GM12878 (cell line): ENCODE measurements around the gene GZMM. TPM values are rescaled to one million over a fixed set of nuclear protein-coding genes. Genes with fewer than 3 reads are reported as not detected.
A peak's percentile ranks its signal among the peaks of the same experiment; 100 is the strongest.

Source experiments
- ATAC-seq: fragments of 200-7000 bp; cut with Tn5 transposase; 3 replicates; pipeline ENCODE4 v1.9.1; 2020; ENCODE audit warnings: mild to moderate bottlenecking, moderate library complexity
- BruUV-seq: library from RNA; stranded (reverse); fragments of 400-500 nt; replicated peaks from 2 replicates; lab custom pipeline; 2021; lab: Mats Ljungman, UMichigan
- CTCF ChIA-PET: fragments of 300-600 bp; sonication (Branson Sonifier 250); formaldehyde crosslinking; extraction: SDS; loops from one replicate; lab custom pipeline; 2021; ENCODE audit warnings: inconsistent platforms; lab: Yijun Ruan, JAX
- POLR2A ChIA-PET: fragments of 350-600 bp; formaldehyde crosslinking; extraction: SDS; loops from one replicate; lab custom pipeline; 2021; ENCODE audit warnings: inconsistent platforms; lab: Charles Lee
- RAD21 ChIA-PET: fragments of 300-600 bp; sonication (Branson Sonifier 250); formaldehyde crosslinking; loops from one replicate; lab custom pipeline; 2023; ENCODE audit warnings: antibody characterized with exemption; ENCODE audit not compliant: unreplicated experiment; lab: Charles Lee
- SMC1A ChIA-PET: fragments of 300-600 bp; sonication (Branson Sonifier 250); formaldehyde crosslinking; loops from one replicate; lab custom pipeline; 2023; ENCODE audit not compliant: unreplicated experiment, uncharacterized antibody; lab: Charles Lee
- DNase-seq: peaks from one replicate; pipeline ENCODE4 v3.0.0-alpha.2; 2011; ENCODE audit warnings: low read depth, low spot score
- FAIRE-seq: peaks from 3 replicates; lab custom pipeline; 2011; peaks lifted over from hg19 to GRCh38; lab: Jason Lieb, UNC
- H2AFZ ChIP-seq: 2 replicates; pipeline ENCODE4 v1.6.0; 2011; ENCODE audit warnings: low read depth, low read length, control low read depth; ENCODE audit not compliant: control insufficient read depth
- H3K27ac ChIP-seq: 2 replicates; pipeline ENCODE4 v1.5.1; 2011; ENCODE audit warnings: control low read depth; ENCODE audit not compliant: control insufficient read depth, insufficient read depth
- H3K27me3 ChIP-seq, 2 experiments: replicated peaks in 1 of 2; 2 replicates each; pipeline versions ENCODE4 v1.6.0 to v1.6.1; 2011; ENCODE audit warnings: low read length in 1 of 2; ENCODE audit not compliant: control insufficient read depth in 2 of 2, insufficient read depth in 2 of 2
- H3K36me3 ChIP-seq, 2 experiments: 2 replicates each; pipeline ENCODE4 v1.5.1; 2011; ENCODE audit warnings: low read length in 1 of 2; ENCODE audit not compliant: control insufficient read depth in 2 of 2, insufficient read depth in 2 of 2
- H3K4me1 ChIP-seq: 2 replicates; pipeline ENCODE4 v1.6.1; 2011; ENCODE audit warnings: mild to moderate bottlenecking, low read length, moderate library complexity, mixed read lengths; ENCODE audit not compliant: control insufficient read depth, insufficient read depth
- H3K4me2 ChIP-seq: 2 replicates; pipeline ENCODE4 v1.6.0; 2011; ENCODE audit warnings: control low read depth; ENCODE audit not compliant: control insufficient read depth, insufficient read depth
- H3K4me3 ChIP-seq: fragments of 200-600 bp; sonication (generic); 2 replicates; pipeline ENCODE4 v1.5.1; 2016
- H3K79me2 ChIP-seq: 2 replicates; pipeline ENCODE4 v1.6.0; 2011; ENCODE audit warnings: low read length; ENCODE audit not compliant: control insufficient read depth, insufficient read depth
- H3K9ac ChIP-seq: 2 replicates; pipeline ENCODE4 v1.8.0; 2011; ENCODE audit warnings: low read length, control low read depth, mixed read lengths; ENCODE audit not compliant: control insufficient read depth, insufficient read depth
- H3K9me3 ChIP-seq: replicated peaks from 3 replicates; pipeline ENCODE4 v1.5.1; 2011; ENCODE audit warnings: mild to moderate bottlenecking, low read length; ENCODE audit not compliant: control insufficient read depth, insufficient read depth
- H4K20me1 ChIP-seq: 2 replicates; pipeline ENCODE4 v1.6.0; 2011; ENCODE audit not compliant: control insufficient read depth, insufficient read depth
- HDGF ChIP-seq: fragments of 450-650 bp; IDR thresholded peaks from 2 replicates; pipeline ENCODE4 v1.6.1; 2016; ENCODE audit warnings: antibody characterized with exemption
- KAT2A ChIP-seq: conservative IDR thresholded peaks from 2 replicates; pipeline ENCODE4 v1.6.1; 2011; ENCODE audit warnings: low read depth, low read length; ENCODE audit not compliant: control insufficient read depth
- MEF2B ChIP-seq: fragments of 450-650 bp; IDR thresholded peaks from 2 replicates; pipeline ENCODE4 v1.6.1; 2018; ENCODE audit warnings: mild to moderate bottlenecking, moderate library complexity; ENCODE audit not compliant: partially characterized antibody, poor library complexity, severe bottlenecking
- RFX5 ChIP-seq: IDR thresholded peaks from 2 replicates; pipeline ENCODE4 v1.6.1; 2011; ENCODE audit warnings: low read depth, low read length, improper control_type of control experiment
- SIN3A ChIP-seq: IDR thresholded peaks from 2 replicates; pipeline ENCODE4 v1.6.1; 2012; ENCODE audit warnings: low read depth, low read length, improper control_type of control experiment
- SMARCA5 ChIP-seq: fragments of 450-650 bp; IDR thresholded peaks from 2 replicates; pipeline ENCODE4 v1.6.1; 2017; ENCODE audit warnings: mild to moderate bottlenecking
- TCF3 ChIP-seq: IDR thresholded peaks from 2 replicates; pipeline ENCODE4 v1.6.1; 2012; ENCODE audit warnings: low read depth, mild to moderate bottlenecking, low read length, borderline replicate concordance; ENCODE audit not compliant: insufficient read depth
- ZZZ3 ChIP-seq: IDR thresholded peaks from 2 replicates; pipeline ENCODE4 v1.6.1; 2011; ENCODE audit warnings: low read depth; ENCODE audit not compliant: control insufficient read depth, insufficient read length
- WGBS: methylation state at CpG from one replicate; pipeline ENCODE4 v1.1.6; 2016; ENCODE audit warnings: low lambda C conversion rate; ENCODE audit not compliant: insufficient replicate concordance, insufficient coverage; ENCODE audit errors: missing lambda C conversion rate; 5-methylcytosine and 5-hydroxymethylcytosine counted together
- in situ Hi-C: fragments of 300-500 bp; cut with MboI; formaldehyde crosslinking; loops from 9 replicates; pipeline ENCODE4 v1.14.3; 2018; ENCODE audit warnings: mixed read lengths
- intact Hi-C: fragments of 100-400 bp; cut with micrococcal nuclease; formaldehyde crosslinking; loops from one replicate; pipeline ENCODE4 v1.14.2; 2022; ENCODE audit not compliant: unreplicated experiment
- polyA plus RNA-seq, 11 experiments: library from polyadenylated mRNA; depleted of rRNA in 4 of 11; unstranded in 6 of 11; stranded (reverse) in 5 of 11; fragments of >200 nt; fragmentation: Nextera tagmentation in 4 of 11; fragmentation: Illumina TruSeq in 1 of 11; extraction: Ambion mirVana in 4 of 11; extraction: Trizol in 1 of 11; gene quantifications; 1 replicate in 1 of 11; 2 replicates in 10 of 11; pipeline versions ENCODE4 v1.2.1 to v1.2.3, GENCODE V29; 2011 to 2016; ENCODE audit warnings: inconsistent platforms in 2 of 11, missing spikeins in 2 of 11, low read depth in 1 of 11
- total RNA-seq, 4 experiments: library from RNA; depleted of rRNA in 3 of 4; stranded (reverse); fragments of >200 nt in 3 of 4; fragmentation: Illumina TruSeq in 1 of 4; extraction: Trizol in 1 of 4; gene quantifications; 2 replicates each; pipeline versions ENCODE4 v1.2.1 to v1.2.3, GENCODE V29; 2013 to 2021
- TF ChIP-seq, protein P1 (sequence below): fragments of 450-650 bp; IDR thresholded peaks from 2 replicates; pipeline ENCODE4 v1.6.1; 2017; ENCODE audit warnings: borderline replicate concordance

GZMM gene
- total and polyA plus RNA-seq, 10 of the 15 experiments (the other 5 are each of a cell fraction or from before 2014, with no cell fraction given), result 0.09 to 0.48 (median 0.23) TPM; not detected in 7

DNA sequence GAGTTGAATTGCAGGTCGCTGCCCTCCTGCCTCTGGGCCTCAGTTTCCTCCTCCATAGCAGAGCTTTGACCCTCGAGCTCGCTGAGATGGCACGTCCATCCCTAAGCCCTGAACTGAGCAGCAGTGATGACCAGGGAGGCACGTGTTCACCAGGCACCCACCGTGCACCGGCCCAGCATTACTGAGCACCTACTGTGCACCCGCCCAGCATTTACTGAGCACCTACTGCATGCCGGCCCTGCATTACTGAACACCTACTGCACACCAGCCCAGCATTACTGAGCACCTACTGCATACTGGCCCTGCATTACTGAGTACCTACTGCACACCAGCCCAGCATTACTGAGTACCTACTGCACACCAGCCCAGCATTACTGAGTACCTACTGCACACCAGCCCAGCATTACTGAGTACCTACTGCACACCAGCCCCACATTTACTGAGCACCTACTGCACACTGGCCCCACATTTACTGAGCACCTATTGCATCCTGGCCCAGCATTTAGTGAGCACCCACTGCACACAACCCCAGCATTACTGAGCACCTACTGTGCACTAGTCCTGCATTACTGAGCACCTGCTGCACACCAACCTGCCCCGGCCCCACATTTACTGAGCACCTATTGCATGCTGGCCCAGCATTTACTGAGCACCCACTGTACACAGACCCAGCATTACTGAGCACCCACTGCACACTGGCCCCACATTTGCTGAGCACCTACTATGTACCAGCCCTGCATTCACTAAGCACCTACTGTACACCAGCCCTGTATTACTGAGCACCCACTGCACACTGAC lies 30.3 kb upstream of the GZMM start (continued):
- no peak for TF ChIP-seq SIN3A
- peak; percentile 42; the same call in 1 of the 2 replicates for TF ChIP-seq SMARCA5
- TF ChIP-seq ZZZ3, result no peak
- TF ChIP-seq KAT2A, result no peak

DNA sequence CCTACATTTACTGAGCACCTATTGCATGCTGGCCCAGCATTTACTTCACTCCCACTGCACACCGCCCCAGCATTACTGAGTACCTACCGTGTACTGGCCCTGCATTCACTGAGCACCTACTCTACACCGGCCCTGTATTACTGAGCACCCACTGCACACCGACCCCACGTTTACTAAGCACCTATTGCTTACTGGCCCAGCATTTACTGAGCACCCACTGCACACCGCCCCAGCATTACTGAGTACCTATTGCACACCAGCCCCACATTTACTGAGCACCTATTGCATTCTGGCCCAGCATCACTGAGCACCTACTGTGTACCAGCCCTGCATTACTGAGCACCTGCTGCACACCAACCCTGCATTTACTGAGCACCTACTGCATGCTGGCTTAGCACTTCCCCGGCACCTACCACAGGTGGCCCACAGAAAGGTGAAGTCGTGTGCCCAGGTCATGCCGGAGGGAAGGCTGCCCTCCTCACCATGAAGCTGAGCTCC lies 29.6 kb upstream of the GZMM start:
- no TSS peak for BruUV-seq
- FAIRE-seq (no peak), ATAC-seq (no peak), DNase-seq (no peak)
- no peak for TF ChIP-seq RFX5
- no peak for TF ChIP-seq TCF3
- TF ChIP-seq HDGF, result no peak
- no peak for TF ChIP-seq MEF2B
- TF ChIP-seq, protein P1, sequence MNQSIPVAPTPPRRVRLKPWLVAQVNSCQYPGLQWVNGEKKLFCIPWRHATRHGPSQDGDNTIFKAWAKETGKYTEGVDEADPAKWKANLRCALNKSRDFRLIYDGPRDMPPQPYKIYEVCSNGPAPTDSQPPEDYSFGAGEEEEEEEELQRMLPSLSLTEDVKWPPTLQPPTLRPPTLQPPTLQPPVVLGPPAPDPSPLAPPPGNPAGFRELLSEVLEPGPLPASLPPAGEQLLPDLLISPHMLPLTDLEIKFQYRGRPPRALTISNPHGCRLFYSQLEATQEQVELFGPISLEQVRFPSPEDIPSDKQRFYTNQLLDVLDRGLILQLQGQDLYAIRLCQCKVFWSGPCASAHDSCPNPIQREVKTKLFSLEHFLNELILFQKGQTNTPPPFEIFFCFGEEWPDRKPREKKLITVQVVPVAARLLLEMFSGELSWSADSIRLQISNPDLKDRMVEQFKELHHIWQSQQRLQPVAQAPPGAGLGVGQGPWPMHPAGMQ, result no peak
- Histone ChIP-seq H3K9me3 (no peaks in the 10 kb centered on the region), H2AFZ (no peak overlapping the region), H3K27me3 (no peaks in the 10 kb centered on the region), H3K4me1 (peaks cover 7% of the 10 kb centered on the region), H3K27ac (no peak overlapping the region), H3K4me2 (no peak overlapping the region), H3K36me3 (no peaks in the 10 kb centered on the region), H4K20me1 (no peaks in the 10 kb centered on the region; the same call in 1 of the 2 replicates), H3K9ac (no peak overlapping the region), H3K4me3 (no peak overlapping the region), H3K79me2 (no peaks in the 10 kb centered on the region)
- POLR2A ChIA-PET, result no interaction called here
- 93% methylated on average over 9 of the region's 9 CpGs for WGBS
- CTCF ChIA-PET, result no interaction called here
- in situ Hi-C loops, result no loop called here
- SMC1A ChIA-PET, result no interaction called here
- RAD21 ChIA-PET, result no interaction called here
- intact Hi-C loops, result no loop called here
